Fibroblast of the aortic adventitia (primary cell): ENCODE data around the gene CD81. TPM values are rescaled to one million over a fixed set of nuclear protein-coding genes. Genes with fewer than 3 reads are reported as not detected.

Source experiments
- DNase-seq: peaks from one replicate; pipeline ENCODE4 v3.0.0-alpha.2; 2010; ENCODE audit warnings: low read depth
- H3K4me3 ChIP-seq: 2 replicates; pipeline ENCODE4 v1.5.1; 2011; ENCODE audit warnings: low read depth, mild to moderate bottlenecking, control low read depth, low read length, moderate library complexity
- total RNA-seq: library from RNA; depleted of rRNA; stranded (reverse); fragments of >200 nt; gene quantifications from 2 replicates; pipeline ENCODE4 v1.2.3, GENCODE V29; 2012; ENCODE audit warnings: low replicate concordance
- TF ChIP-seq, protein P1 (sequence below): IDR thresholded peaks from 2 replicates; pipeline ENCODE4 v1.5.1; 2011; ENCODE audit warnings: mild to moderate bottlenecking, low read length, control low read depth, inconsistent platforms; ENCODE audit not compliant: insufficient read depth

CD81 gene
- total RNA-seq, 1 donor = 282 TPM

- TF ChIP-seq, protein P1, sequence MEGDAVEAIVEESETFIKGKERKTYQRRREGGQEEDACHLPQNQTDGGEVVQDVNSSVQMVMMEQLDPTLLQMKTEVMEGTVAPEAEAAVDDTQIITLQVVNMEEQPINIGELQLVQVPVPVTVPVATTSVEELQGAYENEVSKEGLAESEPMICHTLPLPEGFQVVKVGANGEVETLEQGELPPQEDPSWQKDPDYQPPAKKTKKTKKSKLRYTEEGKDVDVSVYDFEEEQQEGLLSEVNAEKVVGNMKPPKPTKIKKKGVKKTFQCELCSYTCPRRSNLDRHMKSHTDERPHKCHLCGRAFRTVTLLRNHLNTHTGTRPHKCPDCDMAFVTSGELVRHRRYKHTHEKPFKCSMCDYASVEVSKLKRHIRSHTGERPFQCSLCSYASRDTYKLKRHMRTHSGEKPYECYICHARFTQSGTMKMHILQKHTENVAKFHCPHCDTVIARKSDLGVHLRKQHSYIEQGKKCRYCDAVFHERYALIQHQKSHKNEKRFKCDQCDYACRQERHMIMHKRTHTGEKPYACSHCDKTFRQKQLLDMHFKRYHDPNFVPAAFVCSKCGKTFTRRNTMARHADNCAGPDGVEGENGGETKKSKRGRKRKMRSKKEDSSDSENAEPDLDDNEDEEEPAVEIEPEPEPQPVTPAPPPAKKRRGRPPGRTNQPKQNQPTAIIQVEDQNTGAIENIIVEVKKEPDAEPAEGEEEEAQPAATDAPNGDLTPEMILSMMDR = no peak
- no peak for DNase-seq
- H3K4me3 ChIP-seq = no peak overlapping the region
Observed at GRCh38 chr11:2426826-2427521, 49.9 kb downstream of the CD81 start.

DNA sequence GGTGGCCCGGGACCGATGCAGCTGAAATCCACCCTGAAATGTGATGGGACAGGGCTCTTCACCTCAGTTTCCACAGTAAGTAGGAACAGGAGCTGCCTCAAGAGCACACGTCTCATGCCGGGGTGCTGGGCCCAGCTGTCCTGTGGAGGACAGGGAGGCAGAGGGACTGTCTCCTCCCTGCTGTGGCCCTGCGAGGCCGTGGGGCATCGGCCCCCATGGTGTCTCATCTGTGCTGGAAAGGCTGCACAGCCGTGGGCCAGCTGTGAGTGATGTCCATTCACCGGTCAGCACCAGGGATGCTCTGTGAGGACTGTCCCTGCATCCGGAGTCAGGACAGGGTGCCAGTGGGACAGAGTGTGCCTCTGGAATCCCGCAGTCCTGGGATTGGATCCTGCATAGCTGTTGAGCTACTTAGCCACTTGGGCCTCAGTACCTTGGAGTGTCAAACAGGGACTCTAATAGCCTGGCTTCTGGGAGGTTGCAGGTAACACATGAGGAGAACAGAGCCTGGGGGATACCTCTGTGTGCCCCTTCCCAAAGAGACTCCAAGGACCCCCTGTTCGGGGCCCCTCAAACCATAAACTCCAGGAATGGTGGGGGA is 50.7 kb downstream of the CD81 start:
- DNase-seq = no peak
- TF ChIP-seq, protein P1 = no peak
- no peak overlapping the region for H3K4me3 ChIP-seq

DNA sequence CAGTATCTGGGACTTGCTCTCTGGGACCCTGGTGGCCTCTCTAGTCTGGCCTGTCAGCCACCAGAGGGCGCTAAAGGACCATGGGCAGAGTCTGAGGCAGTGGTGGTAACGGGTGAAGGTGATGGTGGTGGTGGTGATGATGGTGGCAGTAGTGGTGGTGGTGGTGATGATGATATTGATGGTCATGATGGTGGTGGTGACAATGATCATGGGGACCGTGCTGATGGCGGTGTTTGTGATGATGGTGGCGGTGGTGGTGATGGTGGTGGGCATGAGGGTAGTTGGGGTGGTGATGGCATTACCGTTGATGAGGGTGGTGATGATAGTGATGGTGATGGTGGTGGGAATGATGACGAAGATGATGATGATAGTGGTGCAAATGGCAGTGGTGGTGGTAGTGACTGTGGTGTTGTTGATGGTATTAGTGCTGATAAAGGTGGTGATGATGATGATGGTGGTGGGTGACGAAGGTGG is 51.2 kb downstream of the CD81 start:
- DNase-seq = peak; percentile 43
- TF ChIP-seq, protein P1 = peak; percentile 85
- no peak overlapping the region for H3K4me3 ChIP-seq

DNA sequence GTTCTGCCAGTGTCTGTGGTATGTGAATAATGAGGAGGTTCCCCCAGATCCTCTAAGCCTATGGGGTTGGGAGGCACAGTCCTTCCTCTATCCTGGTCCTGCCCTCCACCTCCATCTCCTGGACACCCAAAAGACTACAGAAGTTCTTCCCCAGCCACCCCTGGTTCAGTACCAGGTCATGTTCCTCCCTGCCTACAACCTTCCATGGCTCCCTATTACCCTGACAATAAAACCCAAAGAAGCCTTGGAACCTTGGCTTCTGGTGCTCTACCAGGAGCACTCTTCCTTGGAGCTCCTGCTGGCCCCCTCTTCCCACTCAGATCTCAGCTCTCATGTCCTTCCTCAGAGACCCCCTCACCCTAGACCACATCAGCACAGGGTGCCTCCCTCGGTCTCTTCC is 54.3 kb downstream of the CD81 start:
- H3K4me3 ChIP-seq = no peak overlapping the region
- TF ChIP-seq, protein P1 = no peak
- DNase-seq = no peak

DNA sequence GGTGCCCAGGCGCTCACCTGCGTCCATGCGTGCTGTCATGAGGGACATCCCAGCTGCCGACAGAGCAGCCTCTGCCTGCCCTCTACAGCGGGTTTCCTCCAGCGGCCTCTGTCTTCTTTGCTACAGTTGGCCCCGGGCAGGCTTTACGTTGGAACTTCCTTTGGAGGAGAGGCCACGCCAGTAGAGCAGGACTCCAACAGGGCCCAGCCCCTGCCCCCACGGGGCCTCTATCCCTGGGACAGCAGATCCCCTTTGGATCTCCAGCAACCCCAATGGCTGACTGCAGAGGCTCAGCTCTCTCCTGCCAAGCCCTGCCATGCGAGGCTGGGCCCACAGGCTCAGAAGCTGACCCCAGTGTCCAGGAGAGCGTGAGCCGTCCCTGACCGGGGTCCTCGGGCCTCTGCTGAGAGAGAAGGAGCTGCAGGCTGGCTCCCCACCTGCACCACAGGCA is 55.1 kb downstream of the CD81 start:
- no peak for DNase-seq
- TF ChIP-seq, protein P1 = no peak
- no peak overlapping the region for H3K4me3 ChIP-seq

DNA sequence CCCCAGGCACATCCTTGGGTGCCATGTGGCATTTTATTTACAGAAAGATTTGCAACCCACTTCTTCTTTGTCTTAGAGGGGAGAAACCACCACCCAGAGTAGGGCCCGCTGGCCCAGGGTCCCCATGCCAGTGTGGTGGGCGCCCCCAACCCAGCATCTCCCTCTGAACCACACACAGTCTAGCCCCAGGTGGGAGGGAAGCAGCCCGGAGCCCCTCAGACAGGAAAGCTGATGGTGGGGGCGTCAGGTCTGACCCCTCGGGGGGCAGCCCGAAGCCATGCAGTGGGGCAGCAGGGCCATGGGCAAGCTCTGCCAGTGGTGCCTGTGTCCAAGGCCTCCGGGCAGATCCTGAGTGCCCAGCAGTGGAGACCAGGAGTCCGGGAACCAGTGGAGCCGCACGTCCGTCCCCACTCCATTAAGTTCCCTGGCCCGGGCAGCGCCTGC is 55.5 kb downstream of the CD81 start:
- H3K4me3 ChIP-seq = no peak overlapping the region
- TF ChIP-seq, protein P1 = no peak
- no peak for DNase-seq
